Activated T-cell treated with anti-CD3 and anti-CD28 coated beads, Interleukin-2, amount 50 U/mL, for 48 hours (primary cell): Measurements from ENCODE around the gene SLC35F1.
"Not testable (repeated sequence)": the region's sequence is repeated elsewhere in the genome, so short reads cannot be mapped to it uniquely, and the experiment has no call there.

Experiments
- DNase-seq, 2 experiments: peaks; one replicate each; pipeline ENCODE4 v3.0.0-alpha.2; 2020

The SLC35F1 gene

DNA sequence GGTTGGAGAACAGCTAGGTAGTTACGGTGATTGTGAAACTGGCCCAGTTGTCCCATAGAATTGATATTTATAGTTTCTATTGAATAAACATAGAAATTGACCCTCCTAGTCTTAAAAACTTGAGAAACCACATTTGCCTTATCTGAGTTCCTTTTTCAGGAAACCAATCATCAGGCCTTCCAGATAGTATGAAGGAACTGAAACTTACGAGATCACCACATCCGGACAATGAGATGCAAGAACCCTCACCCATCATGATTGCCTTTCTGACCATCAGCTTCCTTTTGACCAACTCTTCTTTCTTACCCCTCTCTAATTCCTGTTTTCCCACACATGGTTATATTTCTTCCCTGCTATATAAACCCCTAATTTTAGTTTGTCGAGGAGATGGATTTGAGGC lies 21.8 kb downstream of the SLC35F1 start:
- DNase-seq: no peak

DNA sequence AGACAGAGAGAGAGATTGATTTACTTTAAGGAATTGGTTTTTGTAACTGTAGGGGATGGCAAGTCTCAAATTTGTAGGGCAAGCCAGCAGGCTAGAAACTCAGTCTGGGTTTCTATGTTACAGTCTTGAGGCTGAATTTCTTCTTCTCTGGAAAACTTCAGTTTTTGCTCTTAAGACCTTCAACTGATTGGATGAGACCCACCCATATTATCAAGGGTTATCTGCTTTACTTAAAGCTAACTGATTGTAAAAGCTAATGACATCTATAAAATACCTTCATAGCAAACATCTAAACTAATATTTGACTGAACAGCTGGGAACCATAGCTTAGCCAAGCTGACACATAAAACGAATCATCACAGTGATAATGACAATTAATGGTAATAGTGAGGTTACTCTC lies 22.4 kb downstream of the SLC35F1 start:
- no peak for DNase-seq

DNA sequence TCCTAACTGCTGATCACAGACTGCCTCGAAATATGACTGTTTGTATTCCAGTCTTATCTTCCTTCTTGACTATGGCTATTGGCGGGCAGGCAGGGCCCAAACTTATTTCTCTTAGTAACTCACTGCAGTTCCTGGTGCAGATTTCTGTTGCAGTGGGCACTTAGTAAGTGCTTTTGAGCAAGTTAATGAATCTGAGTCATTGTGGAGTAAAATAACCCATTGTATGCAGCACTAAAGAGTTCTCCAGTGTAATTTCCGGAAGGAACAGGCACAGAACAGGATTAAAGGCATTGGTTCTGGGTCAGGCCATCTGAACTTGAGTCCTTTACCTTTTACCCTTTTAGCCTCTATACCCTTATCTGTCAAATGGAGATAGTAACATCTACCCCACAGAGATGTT lies 23.6 kb downstream of the SLC35F1 start:
- no peak for DNase-seq

DNA sequence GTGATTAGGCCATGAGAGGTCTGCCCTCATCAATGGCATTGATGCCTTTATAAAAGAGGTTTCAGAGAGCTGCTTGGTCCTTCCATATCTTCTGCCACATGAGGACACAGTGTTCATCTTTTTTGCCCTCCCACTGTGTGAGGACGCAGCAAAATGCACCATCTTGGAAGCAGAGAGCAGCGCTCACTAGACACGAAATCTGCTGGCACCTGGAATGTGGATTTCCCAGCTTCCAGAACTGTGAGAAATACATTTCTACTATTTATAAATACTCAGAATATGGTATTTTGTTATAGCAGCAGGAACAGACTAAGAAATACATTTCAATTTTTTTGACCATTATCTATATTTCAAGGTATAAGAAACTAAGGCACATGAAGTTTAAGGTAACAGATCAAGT lies 24.9 kb downstream of the SLC35F1 start:
- DNase-seq: no peak

DNA sequence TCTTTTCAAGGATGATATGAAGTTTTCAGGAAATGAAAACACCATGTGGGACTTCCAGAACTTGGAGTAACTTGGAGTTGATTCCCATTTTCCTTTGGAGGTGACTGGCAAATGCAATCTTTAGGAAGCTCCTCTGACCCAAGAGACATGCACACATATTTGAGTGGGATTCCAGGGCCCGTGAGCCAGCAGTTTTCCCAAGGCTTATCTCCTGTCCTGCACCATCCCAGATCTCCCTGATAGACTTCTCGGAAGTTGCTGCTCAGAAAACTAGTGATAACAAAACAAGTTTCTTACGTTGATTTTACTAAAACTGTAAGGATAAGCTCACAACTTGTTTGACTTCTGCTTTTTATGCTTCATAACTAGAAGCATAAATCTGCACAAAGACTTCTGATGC lies 25.6 kb downstream of the SLC35F1 start:
- no peak for DNase-seq

DNA sequence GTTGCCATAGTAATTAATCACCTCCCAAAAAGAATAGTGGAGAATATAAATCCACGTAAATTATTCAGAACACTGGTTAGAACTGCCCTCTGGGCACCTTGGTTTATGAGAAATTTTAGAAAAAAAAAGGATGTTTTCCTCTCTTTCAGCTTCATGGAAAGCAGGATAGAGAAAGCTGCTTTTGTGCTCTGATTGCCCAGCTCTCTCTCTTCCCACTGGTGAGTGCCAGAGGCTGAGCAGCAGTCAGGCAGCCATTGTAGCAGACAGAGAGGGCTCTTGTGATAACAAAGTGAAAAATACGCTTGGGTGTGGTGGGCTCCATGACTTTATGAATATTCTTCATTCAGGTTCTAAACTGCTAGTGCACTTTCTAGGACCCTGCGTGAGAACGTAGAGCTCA lies 26.4 kb downstream of the SLC35F1 start:
- DNase-seq: no peak

DNA sequence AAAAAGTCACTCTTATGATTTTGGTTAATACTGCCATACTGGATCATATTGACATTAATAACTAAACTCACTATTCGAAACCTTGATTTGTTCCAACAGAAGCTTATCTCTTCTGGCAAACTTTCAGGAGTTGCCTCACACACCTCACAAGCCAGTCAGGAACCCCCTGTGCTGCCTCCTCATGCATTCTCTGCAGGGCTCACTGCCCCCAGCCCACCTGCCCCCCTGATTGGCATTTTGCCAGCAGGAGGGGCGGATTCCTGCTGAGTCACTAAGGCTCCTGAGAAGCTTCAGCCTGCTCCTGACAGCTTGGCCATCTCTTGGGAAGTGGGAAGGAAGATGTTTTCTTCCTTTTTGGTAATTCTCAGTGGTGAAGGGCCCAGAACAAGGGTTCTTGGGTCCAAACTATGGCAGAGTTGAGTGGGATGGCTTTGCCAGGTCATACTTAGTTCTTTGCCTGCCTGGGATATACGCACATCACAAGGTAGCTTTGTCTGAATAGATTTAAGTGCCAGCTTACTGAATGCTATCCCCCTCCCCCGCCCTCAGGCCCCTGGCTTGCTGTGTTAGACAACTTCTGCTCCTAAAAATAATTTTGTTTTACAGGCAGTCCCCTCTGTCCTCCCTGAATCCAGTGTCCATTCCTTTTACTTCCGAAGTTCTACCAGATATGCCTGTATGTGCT lies 31.4 kb downstream of the SLC35F1 start:
- no peak for DNase-seq

DNA sequence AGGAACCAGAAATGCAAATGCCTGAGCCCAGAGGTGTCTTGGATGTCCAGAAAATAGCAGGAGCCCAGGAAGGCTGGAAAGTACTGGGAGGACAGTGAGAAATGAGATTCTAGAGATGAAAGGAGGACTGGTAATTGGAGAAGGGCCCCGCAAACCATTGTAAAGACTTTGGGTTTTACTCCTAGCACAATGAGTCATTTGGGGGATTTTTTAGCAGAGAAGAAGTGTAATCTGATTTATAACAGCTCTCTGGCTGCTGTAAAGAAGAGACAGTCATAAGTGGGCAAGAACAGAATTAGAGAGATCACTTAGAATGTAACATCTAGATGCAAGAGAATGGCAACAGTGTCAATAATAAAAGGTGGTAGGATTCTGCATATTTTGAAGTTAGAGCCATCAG lies 40.2 kb downstream of the SLC35F1 start:
- no peak for DNase-seq

DNA sequence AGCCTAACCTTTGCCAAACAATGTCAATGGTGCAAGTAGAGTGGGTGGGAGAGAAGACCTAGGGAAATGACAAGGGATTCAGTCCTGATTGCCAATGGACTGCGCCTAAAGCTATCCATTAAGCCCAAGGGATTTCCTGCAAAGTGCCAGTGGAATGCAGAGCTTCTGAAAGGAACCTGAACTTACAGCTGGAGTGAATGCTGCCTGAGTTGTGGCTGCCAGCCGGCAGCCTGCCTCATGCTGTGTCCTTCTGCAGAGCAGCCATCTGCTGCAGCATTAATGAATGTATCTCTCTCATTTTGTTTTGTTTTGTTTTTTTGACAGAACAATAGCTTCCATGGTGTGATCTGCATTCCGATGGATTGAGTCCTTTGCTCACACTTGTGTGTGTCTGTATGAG lies 44.7 kb downstream of the SLC35F1 start:
- DNase-seq: no peak

DNA sequence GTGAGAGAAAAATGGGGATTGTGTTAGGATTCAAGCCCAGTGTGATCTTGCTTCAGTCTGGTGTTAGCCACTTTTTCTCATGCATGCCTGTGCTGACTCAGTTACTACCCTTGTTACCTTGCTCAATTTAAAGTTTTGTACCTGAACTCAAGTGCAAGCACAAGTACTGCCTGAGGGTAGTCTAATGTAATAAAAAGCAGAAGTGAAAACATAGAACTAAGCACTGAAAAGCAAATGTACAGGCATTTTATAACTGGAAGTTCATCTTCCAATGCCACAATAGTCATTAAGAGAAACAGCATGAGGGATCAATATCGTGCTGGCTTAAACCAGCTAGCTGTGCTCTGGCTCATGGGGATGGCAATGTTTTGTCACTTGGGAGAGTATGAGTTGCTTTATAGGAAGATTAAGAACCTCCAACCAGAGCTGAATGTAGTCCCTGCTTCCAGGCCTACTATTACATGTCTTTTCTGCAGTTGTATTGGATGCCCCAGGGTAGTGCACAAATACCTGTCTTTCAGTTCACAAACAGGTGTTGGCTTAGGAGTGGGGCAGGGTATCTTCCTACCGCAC lies 48.7 kb downstream of the SLC35F1 start:
- no peak for DNase-seq

DNA sequence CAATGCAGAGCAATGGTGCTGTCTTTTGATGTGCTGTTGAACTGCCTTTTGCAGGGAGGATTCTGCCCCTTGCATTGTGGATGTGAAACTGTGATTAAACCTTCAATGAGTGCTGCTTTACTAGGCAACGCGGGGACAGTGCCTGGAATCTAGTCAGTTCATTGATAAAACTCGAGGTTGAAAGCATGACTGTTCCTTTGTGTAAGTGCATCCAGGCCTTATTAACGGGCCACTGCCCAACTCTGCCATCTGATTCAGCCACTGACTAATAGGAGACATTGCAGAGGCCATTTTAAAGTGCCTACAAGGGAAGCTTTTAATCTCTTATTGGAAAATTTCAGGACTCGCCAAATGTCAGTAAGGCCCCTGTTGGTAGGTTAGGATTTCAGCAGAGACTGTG lies 49.3 kb downstream of the SLC35F1 start:
- DNase-seq: no peak

DNA sequence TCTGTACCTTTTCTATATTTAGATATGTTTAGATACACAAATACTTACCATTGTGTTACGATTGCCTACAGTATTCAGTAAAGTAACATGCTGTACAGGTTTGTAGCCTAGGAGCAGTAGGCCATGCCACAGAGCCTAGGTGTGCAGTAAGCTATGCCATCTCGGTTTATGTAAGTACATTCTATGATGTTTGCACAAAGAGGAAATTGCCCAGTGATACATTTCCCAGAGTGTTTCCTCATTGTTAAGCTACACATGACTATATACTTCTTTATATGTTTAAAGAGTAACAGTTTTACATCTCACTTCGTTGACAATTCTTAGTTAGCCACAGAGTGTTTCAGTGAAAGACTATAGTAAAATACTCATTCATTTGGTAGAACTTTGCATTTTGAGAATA lies 51.5 kb downstream of the SLC35F1 start:
- DNase-seq: no peak

DNA sequence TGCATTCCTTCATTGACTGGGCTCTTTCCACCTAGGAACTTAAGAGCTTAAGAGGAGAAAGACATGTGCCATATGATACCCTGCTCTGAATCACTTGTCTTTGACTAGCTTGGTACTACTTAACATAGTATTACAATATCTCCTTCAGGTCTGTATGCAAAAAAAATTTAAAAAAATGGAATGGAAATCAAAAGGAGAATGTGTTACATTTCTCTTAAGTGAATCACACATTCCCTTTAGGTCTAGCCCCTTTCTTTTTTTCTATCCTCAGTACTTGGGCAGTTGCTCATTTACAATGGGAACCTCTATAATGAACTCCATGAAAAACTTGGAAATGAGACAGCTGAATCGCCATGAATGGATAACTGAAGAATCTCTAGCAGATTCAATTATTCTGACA lies 53.8 kb downstream of the SLC35F1 start:
- DNase-seq: no peak

DNA sequence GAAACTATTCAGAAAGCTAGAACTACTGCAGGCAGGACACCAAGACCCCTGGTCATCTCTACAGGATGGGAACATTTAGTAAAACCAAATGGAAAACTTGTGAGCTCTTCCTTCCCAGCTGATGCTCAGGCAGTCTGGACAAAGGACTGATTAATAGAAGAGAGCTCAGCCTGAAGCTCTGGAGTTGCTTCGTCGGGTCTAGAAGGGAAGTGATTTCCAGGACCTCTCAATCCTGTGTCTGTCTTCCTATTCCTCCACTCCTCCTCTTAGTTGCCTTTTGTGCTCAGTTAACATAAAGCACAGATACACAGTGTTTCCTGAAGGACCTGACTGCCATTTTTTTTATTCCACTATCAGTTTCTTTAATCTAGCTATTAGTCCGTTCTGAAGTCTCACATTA lies 54.2 kb downstream of the SLC35F1 start:
- DNase-seq: no peak

DNA sequence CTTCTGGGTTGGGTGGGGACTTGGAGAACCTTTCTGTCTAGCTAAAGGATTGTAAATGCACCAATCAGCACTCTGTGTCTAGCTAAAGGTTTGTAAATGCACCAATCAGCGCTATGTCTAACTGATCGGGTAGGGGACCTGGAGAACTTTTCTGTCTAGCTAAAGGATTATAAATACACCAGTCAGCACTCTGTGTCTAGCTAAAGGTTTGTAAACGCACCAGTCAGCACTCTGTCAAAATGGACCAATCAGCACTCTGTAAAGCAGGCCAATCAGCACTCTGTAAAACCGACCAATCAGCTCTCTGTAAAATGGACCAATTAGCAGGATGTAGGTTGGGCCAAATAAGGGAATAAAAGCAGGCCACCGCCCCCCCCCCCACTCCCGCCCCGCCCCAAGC lies 58.7 kb downstream of the SLC35F1 start:
- DNase-seq: not testable (repeated sequence)

DNA sequence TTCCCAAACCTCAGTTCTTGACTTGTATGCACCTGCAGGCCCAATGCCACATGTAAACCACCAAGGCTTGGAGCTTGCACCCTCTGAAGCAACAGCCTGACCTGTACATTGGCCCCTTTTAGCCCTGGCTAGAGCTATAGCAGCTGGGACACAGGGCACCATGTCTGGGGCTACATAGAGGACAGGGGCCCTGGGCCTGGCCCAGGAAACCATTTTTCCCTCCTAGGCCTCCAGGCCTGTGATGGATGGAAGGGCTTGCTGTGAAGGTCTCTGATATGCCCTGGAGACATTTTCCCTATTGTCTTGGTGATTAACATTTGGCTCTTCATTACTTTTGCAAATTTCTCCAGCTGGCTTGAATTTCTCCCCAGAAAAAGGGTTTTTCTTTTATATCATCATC lies 64.6 kb downstream of the SLC35F1 start:
- no peak for DNase-seq

DNA sequence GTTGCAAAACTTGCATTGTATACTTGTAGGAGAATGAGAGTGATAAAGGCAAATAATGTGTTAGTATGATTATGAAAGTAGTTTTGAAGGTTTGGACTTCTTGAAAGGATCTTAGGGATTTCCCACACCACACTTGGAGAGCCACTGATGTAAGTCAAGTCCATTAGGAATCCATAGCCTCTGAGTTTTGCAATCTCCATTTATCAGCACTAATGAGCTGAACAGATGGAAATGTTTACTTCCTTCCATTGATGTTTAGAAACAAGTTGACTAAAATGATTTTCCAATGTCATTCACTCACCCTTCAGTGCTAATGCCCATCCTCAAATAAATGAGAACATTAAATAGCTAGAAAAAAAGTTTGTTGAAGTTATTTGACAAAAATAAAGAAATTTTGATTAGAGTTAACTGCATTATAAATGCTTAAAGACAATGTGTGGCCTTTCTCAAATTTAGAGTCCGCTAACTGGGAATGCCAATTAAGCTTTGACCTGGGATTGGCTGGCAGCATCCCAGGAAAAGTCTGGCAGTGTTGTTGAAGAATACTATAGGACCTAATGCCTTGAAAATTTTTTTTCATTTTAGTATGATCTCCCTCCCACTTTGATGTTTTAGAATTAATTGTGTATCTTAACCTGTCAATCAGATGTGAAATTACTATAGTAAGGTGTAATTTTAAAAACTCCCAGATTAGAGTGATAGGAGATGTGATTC lies 68.0 kb downstream of the SLC35F1 start:
- DNase-seq: no peak

DNA sequence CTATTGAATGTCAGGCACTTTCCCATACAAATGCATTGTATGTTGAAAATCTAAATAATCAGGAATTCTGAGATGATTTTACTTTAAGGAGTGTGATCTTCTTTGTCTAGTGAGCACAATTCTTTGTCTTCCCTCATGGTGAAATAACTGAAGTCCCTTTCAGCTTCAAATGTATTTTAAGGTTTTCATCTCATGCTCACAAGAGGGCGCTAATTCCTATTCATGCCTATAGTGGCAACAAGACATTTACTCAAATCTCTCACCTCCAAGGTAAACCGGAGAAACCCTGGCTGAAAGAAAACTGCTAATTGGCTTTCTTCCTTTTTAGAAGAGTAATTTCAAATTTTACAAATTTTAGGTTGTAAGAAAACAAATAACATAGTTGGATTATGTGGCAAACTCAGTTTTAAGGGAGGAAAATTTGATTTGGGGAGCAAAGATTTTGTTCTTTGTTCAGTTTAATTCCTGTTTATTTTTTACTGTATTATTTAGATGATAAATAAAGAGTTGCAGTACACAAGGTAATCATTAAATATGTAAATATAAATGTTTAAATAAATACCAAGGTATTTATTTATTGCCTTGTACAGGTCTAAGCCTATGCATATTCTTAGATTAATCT lies 69.1 kb downstream of the SLC35F1 start:
- DNase-seq: no peak

DNA sequence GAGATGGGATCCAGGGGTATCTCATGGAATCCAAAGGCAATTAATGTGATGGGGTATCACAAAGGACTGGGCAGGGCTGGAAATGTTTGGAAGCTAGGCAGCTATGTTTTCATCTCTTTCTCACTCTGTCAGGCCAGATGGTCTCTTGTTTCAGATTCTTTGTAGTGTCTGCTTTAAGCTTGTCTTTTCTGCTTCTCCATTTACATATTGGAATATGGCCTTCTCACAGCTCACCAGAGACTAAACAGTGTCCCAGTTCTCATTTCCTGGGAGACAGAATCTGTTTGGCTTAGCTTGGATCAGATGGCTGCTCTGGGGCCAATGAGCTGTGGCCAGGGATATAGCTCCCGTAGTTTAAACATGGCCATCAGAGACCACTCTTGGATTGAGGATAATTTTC lies 78.9 kb downstream of the SLC35F1 start:
- no peak for DNase-seq

DNA sequence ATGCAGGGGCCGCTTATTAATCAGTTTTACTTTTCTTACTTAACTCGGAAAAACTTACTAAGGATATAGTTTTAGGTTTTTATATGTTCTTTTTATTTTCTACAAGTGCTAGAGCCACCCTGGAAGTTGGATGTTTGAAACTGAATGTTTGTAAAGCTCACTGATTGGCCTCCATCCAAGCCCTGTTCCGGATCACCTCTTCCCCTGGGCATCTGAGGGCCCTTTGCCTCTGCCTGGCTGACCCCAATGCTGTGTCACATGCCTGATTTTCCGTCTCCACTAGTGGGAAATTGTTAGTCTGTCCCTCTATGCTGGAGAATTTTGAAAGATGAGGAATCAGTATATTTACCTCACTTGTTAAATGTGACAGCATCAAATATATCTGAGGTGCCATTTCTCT lies 79.3 kb downstream of the SLC35F1 start:
- no peak for DNase-seq

DNA sequence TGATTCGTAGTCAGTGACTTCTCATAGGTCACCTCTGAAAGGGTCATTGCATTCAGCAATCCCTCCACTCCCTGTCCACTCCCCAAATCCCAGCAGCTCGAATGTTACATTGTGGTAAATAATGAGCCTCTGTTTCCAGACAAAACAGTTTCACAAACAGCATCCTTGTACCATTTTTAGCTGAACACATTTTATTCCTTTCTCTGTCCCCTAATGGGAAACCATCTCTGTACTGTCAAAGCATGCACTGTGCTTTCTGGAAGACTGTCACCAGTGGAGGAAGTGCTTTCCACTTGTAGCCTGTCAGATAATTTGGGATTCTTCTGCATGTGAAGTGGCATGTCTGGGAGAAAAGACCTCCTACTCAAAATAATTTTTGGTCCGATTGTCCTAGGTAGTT lies 82.0 kb downstream of the SLC35F1 start:
- no peak for DNase-seq

DNA sequence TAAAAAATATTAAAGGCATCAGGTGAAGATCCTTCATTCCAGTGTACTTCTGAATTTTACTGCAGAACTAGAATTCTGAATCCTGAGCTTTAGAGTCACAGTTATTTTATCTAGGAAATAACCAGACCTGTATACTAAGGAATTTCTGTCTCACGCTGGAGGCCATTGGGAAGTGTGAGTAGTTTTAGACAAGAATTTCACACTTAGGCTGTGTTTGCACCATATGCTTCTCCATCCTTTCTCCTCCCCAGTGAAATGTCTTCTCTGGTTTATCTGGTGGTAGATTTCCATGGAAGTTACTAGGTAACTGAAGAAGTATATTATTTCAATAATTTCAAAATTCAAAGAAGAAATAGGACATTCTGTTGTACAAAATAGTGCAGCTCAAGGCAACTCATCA lies 83.1 kb downstream of the SLC35F1 start:
- DNase-seq: no peak

DNA sequence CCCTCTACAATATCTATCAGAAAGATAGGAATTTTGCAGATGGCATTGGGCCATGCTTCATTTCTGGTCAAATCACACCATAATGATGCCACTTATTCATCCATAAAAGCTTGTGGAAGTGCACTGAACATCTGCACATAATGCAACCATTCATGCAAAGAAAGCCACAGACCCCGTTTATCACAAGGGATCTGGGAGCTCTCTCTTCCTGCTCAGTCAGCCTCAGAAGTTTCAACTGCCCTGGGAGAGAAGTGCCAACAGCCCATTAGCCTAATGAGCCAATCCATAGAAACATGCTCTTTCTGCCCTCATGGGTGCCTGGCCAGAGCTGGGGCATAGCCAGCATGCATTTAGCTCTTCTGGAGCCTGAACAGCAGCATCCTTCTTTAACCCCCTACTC lies 85.8 kb downstream of the SLC35F1 start:
- DNase-seq: no peak

DNA sequence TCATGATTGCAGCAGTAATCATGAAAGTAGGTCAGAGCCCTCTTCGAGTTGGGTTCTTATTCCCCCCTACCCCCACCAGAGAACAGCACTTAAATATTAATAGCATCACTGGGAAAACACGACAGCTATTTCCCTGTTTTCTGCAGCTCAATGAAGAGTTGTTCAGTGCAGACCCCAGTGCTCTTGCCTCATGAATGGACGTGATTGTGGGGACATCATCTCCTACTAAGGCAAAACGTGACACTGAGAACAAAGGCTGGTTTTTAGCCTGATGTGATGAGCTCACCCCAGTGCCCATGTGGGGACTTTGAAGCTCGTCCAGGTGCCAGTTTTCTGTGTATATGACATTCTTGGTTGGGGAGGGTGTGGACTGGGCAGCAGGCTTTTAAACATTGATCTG lies 105.9 kb downstream of the SLC35F1 start:
- no peak for DNase-seq
